ENCODE data around the gene TMC6. TPM values are rescaled to one million over a fixed set of nuclear protein-coding genes. Genes with fewer than 3 reads are reported as not detected.

Gene TMC6
- total and polyA plus RNA-seq, 2 of the 13 experiments (the other 11 are each of a cell fraction or from before 2014, with no cell fraction given), result 48.4 to 99.1 TPM

GRCh38 chr17:78140169-78141051 lies 11.9 kb upstream of the TMC6 start (continued):
- TF ChIP-seq, protein P1, sequence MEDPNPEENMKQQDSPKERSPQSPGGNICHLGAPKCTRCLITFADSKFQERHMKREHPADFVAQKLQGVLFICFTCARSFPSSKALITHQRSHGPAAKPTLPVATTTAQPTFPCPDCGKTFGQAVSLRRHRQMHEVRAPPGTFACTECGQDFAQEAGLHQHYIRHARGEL (CRISPR knock-in tag; IDR thresholded peaks at IDR 0.05), result no peak
- TF ChIP-seq NCOA1 (CRISPR knock-in tag; IDR thresholded peaks at IDR 0.05), result no peak
- TF ChIP-seq, protein P2, sequence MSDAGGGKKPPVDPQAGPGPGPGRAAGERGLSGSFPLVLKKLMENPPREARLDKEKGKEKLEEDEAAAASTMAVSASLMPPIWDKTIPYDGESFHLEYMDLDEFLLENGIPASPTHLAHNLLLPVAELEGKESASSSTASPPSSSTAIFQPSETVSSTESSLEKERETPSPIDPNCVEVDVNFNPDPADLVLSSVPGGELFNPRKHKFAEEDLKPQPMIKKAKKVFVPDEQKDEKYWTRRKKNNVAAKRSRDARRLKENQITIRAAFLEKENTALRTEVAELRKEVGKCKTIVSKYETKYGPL (CRISPR knock-in tag; IDR thresholded peaks at IDR 0.05), result no peak
- TF ChIP-seq ZBTB20 (CRISPR knock-in tag; IDR thresholded peaks at IDR 0.05; ENCODE audit: borderline replicate concordance, low read depth), result peak; percentile 29; the same call in 1 of the 2 replicates
- no peak for TF ChIP-seq ISL2 (CRISPR knock-in tag; IDR thresholded peaks at IDR 0.05)
- no peak for TF ChIP-seq ZMAT5 (CRISPR knock-in tag; IDR thresholded peaks at IDR 0.05; ENCODE audit: borderline replicate concordance, low read depth)
- no peak for TF ChIP-seq GATA4 (IDR thresholded peaks at IDR 0.05; ENCODE audit: borderline replicate concordance, low read depth)
- peak; percentile 62; the same call in 1 of the 2 replicates for TF ChIP-seq ARNT2 (CRISPR knock-in tag; IDR thresholded peaks at IDR 0.05; ENCODE audit: low read depth)
- TF ChIP-seq, protein P3, sequence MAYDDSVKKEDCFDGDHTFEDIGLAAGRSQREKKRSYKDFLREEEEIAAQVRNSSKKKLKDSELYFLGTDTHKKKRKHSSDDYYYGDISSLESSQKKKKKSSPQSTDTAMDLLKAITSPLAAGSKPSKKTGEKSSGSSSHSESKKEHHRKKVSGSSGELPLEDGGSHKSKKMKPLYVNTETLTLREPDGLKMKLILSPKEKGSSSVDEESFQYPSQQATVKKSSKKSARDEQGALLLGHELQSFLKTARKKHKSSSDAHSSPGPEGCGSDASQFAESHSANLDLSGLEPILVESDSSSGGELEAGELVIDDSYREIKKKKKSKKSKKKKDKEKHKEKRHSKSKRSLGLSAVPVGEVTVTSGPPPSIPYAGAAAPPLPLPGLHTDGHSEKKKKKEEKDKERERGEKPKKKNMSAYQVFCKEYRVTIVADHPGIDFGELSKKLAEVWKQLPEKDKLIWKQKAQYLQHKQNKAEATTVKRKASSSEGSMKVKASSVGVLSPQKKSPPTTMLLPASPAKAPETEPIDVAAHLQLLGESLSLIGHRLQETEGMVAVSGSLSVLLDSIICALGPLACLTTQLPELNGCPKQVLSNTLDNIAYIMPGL (CRISPR knock-in tag; IDR thresholded peaks at IDR 0.05; ENCODE audit: borderline replicate concordance in 1 of 2, low read depth in 1 of 2), result peak in 1 of 2 experiments; percentile 21; a peak in 1 of 4 replicates
- TF ChIP-seq ZFP36L1 (CRISPR knock-in tag; IDR thresholded peaks at IDR 0.05), result no peak
- no peak; the same call in 1 of the 2 replicates for TF ChIP-seq ZSCAN21 (CRISPR knock-in tag; IDR thresholded peaks at IDR 0.05; ENCODE audit: borderline replicate concordance)
- TF ChIP-seq, protein P4, sequence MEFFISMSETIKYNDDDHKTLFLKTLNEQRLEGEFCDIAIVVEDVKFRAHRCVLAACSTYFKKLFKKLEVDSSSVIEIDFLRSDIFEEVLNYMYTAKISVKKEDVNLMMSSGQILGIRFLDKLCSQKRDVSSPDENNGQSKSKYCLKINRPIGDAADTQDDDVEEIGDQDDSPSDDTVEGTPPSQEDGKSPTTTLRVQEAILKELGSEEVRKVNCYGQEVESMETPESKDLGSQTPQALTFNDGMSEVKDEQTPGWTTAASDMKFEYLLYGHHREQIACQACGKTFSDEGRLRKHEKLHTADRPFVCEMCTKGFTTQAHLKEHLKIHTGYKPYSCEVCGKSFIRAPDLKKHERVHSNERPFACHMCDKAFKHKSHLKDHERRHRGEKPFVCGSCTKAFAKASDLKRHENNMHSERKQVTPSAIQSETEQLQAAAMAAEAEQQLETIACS (CRISPR knock-in tag; IDR thresholded peaks at IDR 0.05), result no peak
- TF ChIP-seq, protein P5, sequence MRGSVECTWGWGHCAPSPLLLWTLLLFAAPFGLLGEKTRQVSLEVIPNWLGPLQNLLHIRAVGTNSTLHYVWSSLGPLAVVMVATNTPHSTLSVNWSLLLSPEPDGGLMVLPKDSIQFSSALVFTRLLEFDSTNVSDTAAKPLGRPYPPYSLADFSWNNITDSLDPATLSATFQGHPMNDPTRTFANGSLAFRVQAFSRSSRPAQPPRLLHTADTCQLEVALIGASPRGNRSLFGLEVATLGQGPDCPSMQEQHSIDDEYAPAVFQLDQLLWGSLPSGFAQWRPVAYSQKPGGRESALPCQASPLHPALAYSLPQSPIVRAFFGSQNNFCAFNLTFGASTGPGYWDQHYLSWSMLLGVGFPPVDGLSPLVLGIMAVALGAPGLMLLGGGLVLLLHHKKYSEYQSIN (CRISPR knock-in tag; IDR thresholded peaks at IDR 0.05; ENCODE audit: borderline replicate concordance), result no peak
- TF ChIP-seq ZNF17 (CRISPR knock-in tag; IDR thresholded peaks at IDR 0.05), result no peak
- TF ChIP-seq YEATS4 (CRISPR knock-in tag; IDR thresholded peaks at IDR 0.05; ENCODE audit: borderline replicate concordance), result no peak; the same call in 1 of the 2 replicates
- TF ChIP-seq PITX1 (CRISPR knock-in tag; IDR thresholded peaks at IDR 0.05), result peak; percentile 64; the same call in 1 of the 2 replicates
- peak; percentile 73 for TF ChIP-seq GMEB1 (CRISPR knock-in tag; IDR thresholded peaks at IDR 0.05; ENCODE audit: borderline replicate concordance)
- TF ChIP-seq, protein P6, sequence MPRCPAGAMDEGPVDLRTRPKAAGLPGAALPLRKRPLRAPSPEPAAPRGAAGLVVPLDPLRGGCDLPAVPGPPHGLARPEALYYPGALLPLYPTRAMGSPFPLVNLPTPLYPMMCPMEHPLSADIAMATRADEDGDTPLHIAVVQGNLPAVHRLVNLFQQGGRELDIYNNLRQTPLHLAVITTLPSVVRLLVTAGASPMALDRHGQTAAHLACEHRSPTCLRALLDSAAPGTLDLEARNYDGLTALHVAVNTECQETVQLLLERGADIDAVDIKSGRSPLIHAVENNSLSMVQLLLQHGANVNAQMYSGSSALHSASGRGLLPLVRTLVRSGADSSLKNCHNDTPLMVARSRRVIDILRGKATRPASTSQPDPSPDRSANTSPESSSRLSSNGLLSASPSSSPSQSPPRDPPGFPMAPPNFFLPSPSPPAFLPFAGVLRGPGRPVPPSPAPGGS (CRISPR knock-in tag; IDR thresholded peaks at IDR 0.05), result peak; percentile 65; the same call in 1 of the 2 replicates

All from HepG2 (cell line).